AG04450 (cell line): ENCODE data around the gene RIPK4. TPM values are rescaled to one million over a fixed set of nuclear protein-coding genes. Genes with fewer than 3 reads are reported as not detected.

Source experiments
- CTCF ChIA-PET: fragments of 300-600, 350-600 bp; formaldehyde crosslinking; extraction: SDS; loops from one replicate; lab custom pipeline; 2022; ENCODE audit warnings: antibody characterized with exemption, inconsistent platforms; lab: Charles Lee
- POLR2A ChIA-PET: fragments of 350-600 bp; formaldehyde crosslinking; extraction: SDS; loops from one replicate; lab custom pipeline; 2021; ENCODE audit warnings: antibody characterized with exemption, inconsistent platforms; lab: Yijun Ruan, JAX
- DNase-seq: peaks from one replicate; pipeline ENCODE4 v3.0.0-alpha.2; 2011; ENCODE audit warnings: low read depth, low spot score
- H3K27ac ChIP-seq: one replicate; pipeline ENCODE4 v1.5.1; 2012; ENCODE audit warnings: low read depth, low read length, control low read depth
- H3K27me3 ChIP-seq: one replicate; pipeline ENCODE4 v1.6.0; 2012; ENCODE audit warnings: low read length; ENCODE audit not compliant: control insufficient read depth, insufficient read depth
- H3K4me3 ChIP-seq: 2 replicates; pipeline ENCODE4 v1.5.1; 2011; ENCODE audit warnings: mild to moderate bottlenecking, low read depth, low read length, control low read depth
- H3K9me3 ChIP-seq: 2 replicates; pipeline ENCODE4 v1.5.1; 2012; ENCODE audit warnings: low read length; ENCODE audit not compliant: control insufficient read depth, insufficient read depth
- polyA plus RNA-seq: library from polyadenylated mRNA; depleted of rRNA; stranded (reverse); fragments of >200 nt; gene quantifications from 2 replicates; pipeline ENCODE4 v1.2.3, GENCODE V29; 2011
- TF ChIP-seq, protein P1 (sequence below): IDR thresholded peaks from 2 replicates; pipeline ENCODE4 v1.5.1; 2011; ENCODE audit warnings: low read depth, low read length, control low read depth, inconsistent platforms

Gene RIPK4
- polyA plus RNA-seq, 1 experiment: not detected

DNA sequence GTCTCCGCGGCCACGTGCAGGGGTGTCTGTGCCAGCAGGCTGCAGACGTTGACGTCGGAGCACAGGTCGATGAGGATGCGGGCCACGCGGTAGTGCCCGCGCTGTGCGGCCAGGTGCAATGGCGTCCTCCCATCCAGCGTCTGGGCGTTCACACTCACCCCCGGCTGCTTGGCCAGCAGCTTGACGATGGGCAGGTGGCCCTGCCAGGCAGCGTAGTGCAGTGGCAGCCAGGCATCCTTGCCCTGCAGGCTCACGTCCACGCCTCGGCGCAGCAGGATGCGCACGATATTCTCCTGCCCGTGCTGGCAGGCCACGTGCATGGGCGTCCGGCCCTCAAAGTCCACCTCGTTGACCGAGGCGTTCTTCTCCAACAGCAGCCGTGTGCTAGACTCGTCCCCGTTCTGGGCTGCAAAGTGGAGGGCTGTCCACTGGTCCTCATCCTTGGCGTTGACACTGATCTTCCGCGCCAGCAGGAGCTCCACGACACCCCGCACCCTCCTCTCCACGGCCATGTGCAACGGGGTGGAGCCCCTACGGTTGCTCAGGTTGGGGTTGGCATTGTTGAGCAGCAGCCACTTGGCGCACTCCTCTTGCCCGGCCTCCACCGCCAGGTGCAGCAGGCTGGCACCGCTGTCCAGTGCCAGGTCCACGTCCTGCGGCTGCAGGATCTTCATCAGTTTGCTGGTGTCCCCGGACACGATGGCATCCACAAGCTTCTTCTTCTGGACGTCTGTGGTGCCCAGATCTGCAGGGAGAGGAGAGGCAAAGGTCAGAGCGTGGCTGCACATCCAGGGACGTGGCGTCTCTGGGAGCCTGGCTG, 25.4 kb downstream of the RIPK4 start:
- peaks cover 15% of the 10 kb centered on the region for H3K27me3 ChIP-seq
- H3K9me3 ChIP-seq: peaks cover 30% of the 10 kb centered on the region
- TF ChIP-seq, protein P1, sequence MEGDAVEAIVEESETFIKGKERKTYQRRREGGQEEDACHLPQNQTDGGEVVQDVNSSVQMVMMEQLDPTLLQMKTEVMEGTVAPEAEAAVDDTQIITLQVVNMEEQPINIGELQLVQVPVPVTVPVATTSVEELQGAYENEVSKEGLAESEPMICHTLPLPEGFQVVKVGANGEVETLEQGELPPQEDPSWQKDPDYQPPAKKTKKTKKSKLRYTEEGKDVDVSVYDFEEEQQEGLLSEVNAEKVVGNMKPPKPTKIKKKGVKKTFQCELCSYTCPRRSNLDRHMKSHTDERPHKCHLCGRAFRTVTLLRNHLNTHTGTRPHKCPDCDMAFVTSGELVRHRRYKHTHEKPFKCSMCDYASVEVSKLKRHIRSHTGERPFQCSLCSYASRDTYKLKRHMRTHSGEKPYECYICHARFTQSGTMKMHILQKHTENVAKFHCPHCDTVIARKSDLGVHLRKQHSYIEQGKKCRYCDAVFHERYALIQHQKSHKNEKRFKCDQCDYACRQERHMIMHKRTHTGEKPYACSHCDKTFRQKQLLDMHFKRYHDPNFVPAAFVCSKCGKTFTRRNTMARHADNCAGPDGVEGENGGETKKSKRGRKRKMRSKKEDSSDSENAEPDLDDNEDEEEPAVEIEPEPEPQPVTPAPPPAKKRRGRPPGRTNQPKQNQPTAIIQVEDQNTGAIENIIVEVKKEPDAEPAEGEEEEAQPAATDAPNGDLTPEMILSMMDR: no peak
- no peak for DNase-seq
- no peak overlapping the region for H3K27ac ChIP-seq
- ChIA-PET POLR2A (no interaction called here), CTCF (no interaction called here)
- no peak overlapping the region for H3K4me3 ChIP-seq

DNA sequence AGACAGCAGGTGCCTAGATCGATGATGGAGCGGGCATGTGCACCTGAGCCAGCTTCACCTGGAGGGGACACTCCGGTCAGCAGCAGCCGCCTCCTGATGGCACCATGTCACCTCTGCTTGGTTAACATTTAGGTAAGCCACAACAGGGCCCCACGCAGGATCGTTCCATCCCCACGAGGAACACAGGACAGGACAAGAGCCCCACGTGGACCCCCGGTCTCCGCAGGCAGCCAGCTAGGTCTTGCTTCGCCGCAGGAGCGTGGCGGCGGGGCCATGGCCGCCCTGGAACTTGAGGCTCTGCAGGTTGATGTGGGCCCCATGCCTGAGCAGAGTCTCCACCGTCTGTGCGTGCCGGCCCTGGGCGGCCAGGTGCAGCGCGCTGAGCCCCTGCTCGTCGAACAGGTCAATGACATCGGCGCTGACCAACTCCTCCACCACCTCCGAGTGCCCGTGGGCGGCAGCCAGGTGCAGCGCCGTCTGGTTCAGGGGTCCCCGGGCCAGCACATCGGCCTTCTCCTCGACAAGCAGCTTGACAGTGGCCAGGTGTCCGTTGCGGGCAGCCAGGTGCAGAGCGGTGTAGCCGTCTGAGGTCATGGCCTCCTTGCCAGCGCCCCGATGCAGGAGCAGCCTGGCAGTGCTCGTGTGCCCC, 26.1 kb downstream of the RIPK4 start:
- peaks cover 16% of the 10 kb centered on the region for H3K27me3 ChIP-seq
- H3K4me3 ChIP-seq: no peak overlapping the region
- TF ChIP-seq, protein P1: no peak
- CTCF ChIA-PET: no interaction called here
- peaks cover 30% of the 10 kb centered on the region for H3K9me3 ChIP-seq
- DNase-seq: no peak
- POLR2A ChIA-PET: no interaction called here
- no peak overlapping the region for H3K27ac ChIP-seq

DNA sequence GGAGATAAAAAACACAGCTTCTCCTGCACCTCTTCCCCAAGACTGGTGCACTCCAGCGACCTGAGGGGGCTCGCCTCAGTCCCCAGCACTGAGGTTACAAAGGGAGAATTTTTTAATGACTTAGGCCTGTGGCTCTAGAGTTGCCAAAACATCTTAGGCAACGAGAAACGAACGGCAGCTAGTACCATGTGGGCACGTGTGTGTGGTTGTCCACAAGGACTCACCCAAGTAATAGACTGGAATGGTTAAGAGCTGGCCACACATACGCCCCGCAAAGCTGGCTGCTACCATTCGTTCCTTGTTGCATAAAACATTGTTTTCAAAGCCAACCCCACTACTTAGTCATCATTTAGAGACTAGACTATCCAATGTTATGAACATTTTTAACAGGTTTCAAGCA, 26.9 kb downstream of the RIPK4 start:
- ChIA-PET POLR2A (no interaction called here), CTCF (no interaction called here)
- Histone ChIP-seq H3K27me3 (peaks cover 21% of the 10 kb centered on the region), H3K27ac (no peak overlapping the region), H3K4me3 (no peak overlapping the region), H3K9me3 (peaks cover 30% of the 10 kb centered on the region)
- TF ChIP-seq, protein P1: no peak
- DNase-seq: no peak

DNA sequence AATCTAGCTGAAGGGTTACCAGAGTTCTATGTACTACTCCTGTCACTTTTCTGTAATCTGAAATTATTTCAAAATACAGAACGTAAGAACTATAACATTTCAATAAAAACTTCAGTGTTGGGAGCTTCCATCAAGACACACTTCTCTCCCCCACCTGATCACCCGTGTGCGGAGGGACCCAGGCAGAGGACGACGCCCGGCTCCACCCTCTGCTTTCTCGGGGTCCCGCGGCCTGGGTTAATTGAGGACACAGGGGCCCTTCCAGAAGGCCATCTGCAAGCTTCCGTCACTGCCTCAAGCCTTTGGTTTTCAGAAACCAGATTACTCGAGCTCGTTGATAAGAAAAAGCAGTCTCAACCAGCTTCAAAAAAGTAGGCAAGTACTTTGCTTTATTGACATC, 27.8 kb downstream of the RIPK4 start:
- Histone ChIP-seq H3K27ac (no peak overlapping the region), H3K4me3 (no peak overlapping the region), H3K9me3 (peaks cover 30% of the 10 kb centered on the region), H3K27me3 (peaks cover 23% of the 10 kb centered on the region)
- CTCF ChIA-PET: interaction anchor here (1.0 kb wide), 1 partner anchor 131 kb away, joined by 3 read pairs; no protein-coding TSS in a partner anchor
- DNase-seq: no peak
- TF ChIP-seq, protein P1: no peak
- POLR2A ChIA-PET: no interaction called here

DNA sequence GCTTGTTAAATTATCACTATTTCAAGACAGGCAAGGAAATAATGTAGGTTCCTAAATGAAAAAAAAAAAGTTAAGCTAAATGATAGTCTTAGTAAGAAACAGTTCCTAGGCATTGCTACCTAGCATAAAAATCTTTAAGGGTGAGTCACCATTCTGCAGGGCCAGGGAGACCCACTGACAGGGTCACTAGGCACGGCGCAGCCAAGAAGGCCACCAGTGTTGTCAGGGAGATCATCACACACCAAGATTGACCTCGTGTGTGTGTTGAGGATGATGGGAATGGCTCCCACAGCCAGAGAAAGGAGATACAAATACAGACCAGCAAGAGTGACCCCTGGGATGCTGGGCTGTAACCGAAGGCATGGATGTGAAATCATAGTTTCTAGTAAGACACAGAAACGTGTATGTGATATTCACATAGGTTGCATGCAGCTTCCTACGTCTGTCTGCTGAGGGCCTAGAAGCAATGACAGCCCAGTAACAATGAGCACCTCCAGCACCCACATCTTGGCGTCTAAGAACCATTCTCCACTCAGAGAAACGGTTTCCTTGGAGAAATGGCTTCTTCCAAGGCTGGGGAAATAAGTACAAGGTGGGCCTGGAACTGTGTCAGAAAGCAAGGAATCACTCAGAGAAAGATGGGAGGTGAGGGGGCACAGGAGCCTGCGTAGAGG, 29.1 kb downstream of the RIPK4 start:
- CTCF ChIA-PET: no interaction called here

More for the DNA sequence above, 29.1 kb downstream of the RIPK4 start:
- Histone ChIP-seq H3K27ac (no peak overlapping the region), H3K27me3 (peaks cover 23% of the 10 kb centered on the region), H3K4me3 (no peak overlapping the region), H3K9me3 (peaks cover 31% of the 10 kb centered on the region)
- TF ChIP-seq, protein P1: no peak
- no peak for DNase-seq
- POLR2A ChIA-PET: no interaction called here
